Liver (tissue), 9 donors: ENCODE results near the gene PRAF2. TPM values are rescaled to one million over a fixed set of nuclear protein-coding genes. Genes with fewer than 3 reads are reported as not detected.

Source experiments
- DNase-seq: peaks from one replicate; pipeline ENCODE4 v3.0.0-alpha.2; 2017; ENCODE audit warnings: low spot score
- H3K27ac ChIP-seq, 2 donors: one replicate each; pipeline ENCODE4 v1.7.0; 2013; ENCODE audit warnings: inconsistent platforms in 2 of 2, low read length in 2 of 2, control low read depth in 1 of 2, low read depth in 1 of 2, mild to moderate bottlenecking in 1 of 2
- H3K27me3 ChIP-seq, 4 donors: one replicate each; pipeline versions ENCODE4 v1.6.1 to v1.7.0; 2013; ENCODE audit warnings: low read length in 3 of 4, inconsistent platforms in 1 of 4, mild to moderate bottlenecking in 1 of 4, moderate library complexity in 1 of 4; ENCODE audit not compliant: control insufficient read depth in 4 of 4, insufficient read depth in 4 of 4
- H3K36me3 ChIP-seq, 4 donors: one replicate each; pipeline versions ENCODE4 v1.6.1 to v1.7.0; 2013; ENCODE audit warnings: low read length in 3 of 4, mild to moderate bottlenecking in 3 of 4, low read depth in 1 of 4, moderate library complexity in 1 of 4; ENCODE audit not compliant: control insufficient read depth in 4 of 4, insufficient read depth in 3 of 4
- H3K4me1 ChIP-seq, 4 donors: one replicate each; pipeline versions ENCODE4 v1.6.1 to v1.7.0; 2013; ENCODE audit warnings: low read length in 3 of 4, mild to moderate bottlenecking in 3 of 4, moderate library complexity in 1 of 4; ENCODE audit not compliant: control insufficient read depth in 4 of 4, insufficient read depth in 4 of 4
- H3K4me3 ChIP-seq, 3 donors: one replicate each; pipeline versions ENCODE4 v1.6.1 to v1.7.0; 2013; ENCODE audit warnings: low read length in 3 of 3, control low read depth in 1 of 3, low read depth in 1 of 3, mild to moderate bottlenecking in 1 of 3
- H3K9ac ChIP-seq, 2 donors: one replicate each; pipeline ENCODE4 v1.7.0; 2013; ENCODE audit warnings: low read length in 2 of 2, mild to moderate bottlenecking in 2 of 2, moderate library complexity in 2 of 2, control low read depth in 1 of 2, low read depth in 1 of 2
- H3K9me3 ChIP-seq, 4 donors: one replicate each; pipeline versions ENCODE4 v1.6.1 to v1.7.0; 2013; ENCODE audit warnings: low read length in 3 of 4; ENCODE audit not compliant: control insufficient read depth in 4 of 4
- EGR1 ChIP-seq, 2 donors: IDR thresholded peaks; 2 replicates each; pipeline ENCODE4 v1.6.1; 2016 to 2018; ENCODE audit warnings: antibody characterized with exemption in 2 of 2, low read depth in 2 of 2
- FOXA1 ChIP-seq: IDR thresholded peaks from 2 replicates; pipeline ENCODE4 v1.6.1; 2016; ENCODE audit warnings: antibody characterized with exemption
- FOXA2 ChIP-seq: IDR thresholded peaks from 2 replicates; pipeline ENCODE4 v1.6.1; 2016; ENCODE audit warnings: antibody characterized with exemption
- GABPA ChIP-seq, 2 donors: IDR thresholded peaks in 1 of 2; conservative IDR thresholded peaks in 1 of 2; 2 replicates each; pipeline ENCODE4 v1.6.1; 2016; ENCODE audit warnings: antibody characterized with exemption in 2 of 2, mild to moderate bottlenecking in 1 of 2, moderate library complexity in 1 of 2
- HNF4A ChIP-seq, 2 donors: conservative IDR thresholded peaks; 2 replicates each; pipeline ENCODE4 v1.6.1; 2016; ENCODE audit warnings: antibody characterized with exemption in 2 of 2, mild to moderate bottlenecking in 2 of 2
- HNF4G ChIP-seq: IDR thresholded peaks from 2 replicates; pipeline ENCODE4 v1.6.1; 2016; ENCODE audit warnings: antibody characterized with exemption
- JUND ChIP-seq, 2 donors: IDR thresholded peaks; 2 replicates each; pipeline ENCODE4 v1.6.1; 2016; ENCODE audit warnings: antibody characterized with exemption in 2 of 2
- NR2F2 ChIP-seq: IDR thresholded peaks from 2 replicates; pipeline ENCODE4 v1.6.1; 2016; ENCODE audit warnings: antibody characterized with exemption
- RAD21 ChIP-seq, 2 donors: IDR thresholded peaks; 2 replicates each; pipeline ENCODE4 v1.6.1; 2016; ENCODE audit warnings: antibody characterized with exemption in 2 of 2, mild to moderate bottlenecking in 2 of 2
- RXRA ChIP-seq, 2 donors: IDR thresholded peaks; 2 replicates each; pipeline ENCODE4 v1.6.1; 2017 to 2018; ENCODE audit warnings: antibody characterized with exemption in 2 of 2, mild to moderate bottlenecking in 1 of 2
- SP1 ChIP-seq: IDR thresholded peaks from 2 replicates; pipeline ENCODE4 v1.6.1; 2018; ENCODE audit warnings: antibody characterized with exemption, mild to moderate bottlenecking
- TAF1 ChIP-seq: conservative IDR thresholded peaks from 2 replicates; pipeline ENCODE4 v1.6.1; 2016; ENCODE audit warnings: antibody characterized with exemption, mild to moderate bottlenecking
- YY1 ChIP-seq: IDR thresholded peaks from 2 replicates; pipeline ENCODE4 v1.6.1; 2016; ENCODE audit warnings: antibody characterized with exemption, mild to moderate bottlenecking
- WGBS: extraction: QIAGEN DNeasy Blood & Tissue Kit; methylation state at CpG from one replicate; pipeline ENCODE4 v1.1.7; 2013; 5-methylcytosine and 5-hydroxymethylcytosine counted together
- polyA plus RNA-seq, 2 donors: library from polyadenylated mRNA; stranded (reverse) in 1 of 2; unstranded in 1 of 2; fragments of 200-250 nt in 1 of 2; fragments of >200 nt in 1 of 2; fragmentation: Nextera tagmentation in 1 of 2; extraction: Ambion mirVana in 1 of 2; gene quantifications; one replicate each; pipeline versions ENCODE4 v1.2.1 to v1.2.3, GENCODE V29; 2013 to 2015
- total RNA-seq, 2 donors: library from RNA; depleted of rRNA; stranded (reverse); fragments of >200 nt; gene quantifications; one replicate each; pipeline ENCODE4 v1.2.3, GENCODE V29; 2014
- TF ChIP-seq, protein P1 (sequence below): fragments of 150-350 bp; IDR thresholded peaks from 2 replicates; pipeline ENCODE4 v1.5.1; 2017; ENCODE audit warnings: improper control_type of control experiment, low read depth, low read length; ENCODE audit not compliant: missing input control
- TF ChIP-seq, protein P2 (sequence below): IDR thresholded peaks from 2 replicates; pipeline ENCODE4 v1.6.1; 2016; ENCODE audit warnings: antibody characterized with exemption
- TF ChIP-seq, protein P3 (sequence below): IDR thresholded peaks from 2 replicates; pipeline ENCODE4 v1.6.1; 2016; ENCODE audit warnings: antibody characterized with exemption
- TF ChIP-seq, protein P4 (sequence below): IDR thresholded peaks from 2 replicates; pipeline ENCODE4 v1.6.1; 2016; ENCODE audit warnings: antibody characterized with exemption, mild to moderate bottlenecking
- TF ChIP-seq, protein P5 (sequence below): IDR thresholded peaks from 2 replicates; pipeline ENCODE4 v1.6.1; 2016; ENCODE audit warnings: antibody characterized with exemption
- donor health status: healthy.
- donor health status: healthy.
- donor health status: healthy.
- donor health status: healthy.
- donor health status: healthy.

Gene PRAF2
- total and polyA plus RNA-seq, 4 donors, result 1.4 to 8.2 (median 3.9) TPM

DNA sequence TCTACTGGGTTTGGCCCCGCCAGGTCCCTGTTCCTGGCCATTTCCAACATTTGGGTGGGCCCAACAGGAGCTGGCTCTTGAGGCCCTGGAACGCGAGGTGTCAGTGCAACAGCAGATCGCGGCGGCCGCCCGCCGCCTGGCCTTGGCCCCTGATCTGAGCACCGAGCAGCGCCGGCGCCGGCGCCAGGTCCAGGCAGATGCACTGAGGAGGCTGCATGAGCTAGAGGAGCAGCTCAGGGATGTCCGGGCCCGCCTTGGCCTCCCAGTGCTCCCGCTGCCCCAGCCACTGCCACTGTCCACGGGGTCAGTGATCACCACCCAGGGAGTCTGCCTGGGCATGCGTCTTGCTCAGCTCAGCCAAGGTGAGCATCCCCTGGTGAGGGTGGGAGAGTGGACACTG is 9.5 kb downstream of the PRAF2 start:
- Histone ChIP-seq H3K27me3 (peaks cover 0 to 2% (median 0%) of the 10 kb centered on the region in 4 donors), H3K27ac (no peak overlapping the region), H3K4me1 (peaks cover 0 to 7% (median 2%) of the 10 kb centered on the region in 4 donors), H3K4me3 (no peak overlapping the region), H3K9me3 (no peaks in the 10 kb centered on the region), H3K9ac (no peak overlapping the region), H3K36me3 (peaks cover 0 to 12% (median 2%) of the 10 kb centered on the region in 4 donors)
- 95% methylated on average over 20 of the region's 20 CpGs for WGBS
- no peak for TF ChIP-seq EGR1 (IDR thresholded peaks at IDR 0.05; ENCODE audit: low read depth in 2 of 2)
- TF ChIP-seq RAD21 (IDR thresholded peaks at IDR 0.05), result no peak
- TF ChIP-seq, protein P1, sequence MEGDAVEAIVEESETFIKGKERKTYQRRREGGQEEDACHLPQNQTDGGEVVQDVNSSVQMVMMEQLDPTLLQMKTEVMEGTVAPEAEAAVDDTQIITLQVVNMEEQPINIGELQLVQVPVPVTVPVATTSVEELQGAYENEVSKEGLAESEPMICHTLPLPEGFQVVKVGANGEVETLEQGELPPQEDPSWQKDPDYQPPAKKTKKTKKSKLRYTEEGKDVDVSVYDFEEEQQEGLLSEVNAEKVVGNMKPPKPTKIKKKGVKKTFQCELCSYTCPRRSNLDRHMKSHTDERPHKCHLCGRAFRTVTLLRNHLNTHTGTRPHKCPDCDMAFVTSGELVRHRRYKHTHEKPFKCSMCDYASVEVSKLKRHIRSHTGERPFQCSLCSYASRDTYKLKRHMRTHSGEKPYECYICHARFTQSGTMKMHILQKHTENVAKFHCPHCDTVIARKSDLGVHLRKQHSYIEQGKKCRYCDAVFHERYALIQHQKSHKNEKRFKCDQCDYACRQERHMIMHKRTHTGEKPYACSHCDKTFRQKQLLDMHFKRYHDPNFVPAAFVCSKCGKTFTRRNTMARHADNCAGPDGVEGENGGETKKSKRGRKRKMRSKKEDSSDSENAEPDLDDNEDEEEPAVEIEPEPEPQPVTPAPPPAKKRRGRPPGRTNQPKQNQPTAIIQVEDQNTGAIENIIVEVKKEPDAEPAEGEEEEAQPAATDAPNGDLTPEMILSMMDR, result no peak
- TF ChIP-seq, protein P2, sequence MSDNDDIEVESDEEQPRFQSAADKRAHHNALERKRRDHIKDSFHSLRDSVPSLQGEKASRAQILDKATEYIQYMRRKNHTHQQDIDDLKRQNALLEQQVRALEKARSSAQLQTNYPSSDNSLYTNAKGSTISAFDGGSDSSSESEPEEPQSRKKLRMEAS, result no peak
- no peak for TF ChIP-seq FOXA2
- TF ChIP-seq SP1, result no peak
- no peak for TF ChIP-seq GABPA (IDR thresholded peaks at IDR 0.05 in 1 of 2, conservative IDR thresholded peaks at IDR 0.05 in 1 of 2)
- TF ChIP-seq TAF1, result no peak
- no peak for TF ChIP-seq HNF4G
- TF ChIP-seq, protein P3, sequence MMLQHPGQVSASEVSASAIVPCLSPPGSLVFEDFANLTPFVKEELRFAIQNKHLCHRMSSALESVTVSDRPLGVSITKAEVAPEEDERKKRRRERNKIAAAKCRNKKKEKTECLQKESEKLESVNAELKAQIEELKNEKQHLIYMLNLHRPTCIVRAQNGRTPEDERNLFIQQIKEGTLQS, result no peak
- TF ChIP-seq FOXA1, result no peak
- TF ChIP-seq NR2F2, result no peak
- no peak for TF ChIP-seq RXRA (IDR thresholded peaks at IDR 0.05)
- no peak for TF ChIP-seq YY1
- TF ChIP-seq, protein P4, sequence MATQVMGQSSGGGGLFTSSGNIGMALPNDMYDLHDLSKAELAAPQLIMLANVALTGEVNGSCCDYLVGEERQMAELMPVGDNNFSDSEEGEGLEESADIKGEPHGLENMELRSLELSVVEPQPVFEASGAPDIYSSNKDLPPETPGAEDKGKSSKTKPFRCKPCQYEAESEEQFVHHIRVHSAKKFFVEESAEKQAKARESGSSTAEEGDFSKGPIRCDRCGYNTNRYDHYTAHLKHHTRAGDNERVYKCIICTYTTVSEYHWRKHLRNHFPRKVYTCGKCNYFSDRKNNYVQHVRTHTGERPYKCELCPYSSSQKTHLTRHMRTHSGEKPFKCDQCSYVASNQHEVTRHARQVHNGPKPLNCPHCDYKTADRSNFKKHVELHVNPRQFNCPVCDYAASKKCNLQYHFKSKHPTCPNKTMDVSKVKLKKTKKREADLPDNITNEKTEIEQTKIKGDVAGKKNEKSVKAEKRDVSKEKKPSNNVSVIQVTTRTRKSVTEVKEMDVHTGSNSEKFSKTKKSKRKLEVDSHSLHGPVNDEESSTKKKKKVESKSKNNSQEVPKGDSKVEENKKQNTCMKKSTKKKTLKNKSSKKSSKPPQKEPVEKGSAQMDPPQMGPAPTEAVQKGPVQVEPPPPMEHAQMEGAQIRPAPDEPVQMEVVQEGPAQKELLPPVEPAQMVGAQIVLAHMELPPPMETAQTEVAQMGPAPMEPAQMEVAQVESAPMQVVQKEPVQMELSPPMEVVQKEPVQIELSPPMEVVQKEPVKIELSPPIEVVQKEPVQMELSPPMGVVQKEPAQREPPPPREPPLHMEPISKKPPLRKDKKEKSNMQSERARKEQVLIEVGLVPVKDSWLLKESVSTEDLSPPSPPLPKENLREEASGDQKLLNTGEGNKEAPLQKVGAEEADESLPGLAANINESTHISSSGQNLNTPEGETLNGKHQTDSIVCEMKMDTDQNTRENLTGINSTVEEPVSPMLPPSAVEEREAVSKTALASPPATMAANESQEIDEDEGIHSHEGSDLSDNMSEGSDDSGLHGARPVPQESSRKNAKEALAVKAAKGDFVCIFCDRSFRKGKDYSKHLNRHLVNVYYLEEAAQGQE, result no peak
- TF ChIP-seq, protein P5, sequence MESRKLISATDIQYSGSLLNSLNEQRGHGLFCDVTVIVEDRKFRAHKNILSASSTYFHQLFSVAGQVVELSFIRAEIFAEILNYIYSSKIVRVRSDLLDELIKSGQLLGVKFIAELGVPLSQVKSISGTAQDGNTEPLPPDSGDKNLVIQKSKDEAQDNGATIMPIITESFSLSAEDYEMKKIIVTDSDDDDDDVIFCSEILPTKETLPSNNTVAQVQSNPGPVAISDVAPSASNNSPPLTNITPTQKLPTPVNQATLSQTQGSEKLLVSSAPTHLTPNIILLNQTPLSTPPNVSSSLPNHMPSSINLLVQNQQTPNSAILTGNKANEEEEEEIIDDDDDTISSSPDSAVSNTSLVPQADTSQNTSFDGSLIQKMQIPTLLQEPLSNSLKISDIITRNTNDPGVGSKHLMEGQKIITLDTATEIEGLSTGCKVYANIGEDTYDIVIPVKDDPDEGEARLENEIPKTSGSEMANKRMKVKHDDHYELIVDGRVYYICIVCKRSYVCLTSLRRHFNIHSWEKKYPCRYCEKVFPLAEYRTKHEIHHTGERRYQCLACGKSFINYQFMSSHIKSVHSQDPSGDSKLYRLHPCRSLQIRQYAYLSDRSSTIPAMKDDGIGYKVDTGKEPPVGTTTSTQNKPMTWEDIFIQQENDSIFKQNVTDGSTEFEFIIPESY, result no peak
- no peak for TF ChIP-seq HNF4A (conservative IDR thresholded peaks at IDR 0.05)
- no peak for TF ChIP-seq JUND (IDR thresholded peaks at IDR 0.05)
- no peak for DNase-seq
